ENCODE data around the gene TYRP1. TPM values are rescaled to one million over a fixed set of nuclear protein-coding genes. Genes with fewer than 3 reads are reported as not detected.

The TYRP1 gene
- total and polyA plus RNA-seq, 12 donors = 0.11 to 0.12 TPM; not detected in 10

DNA sequence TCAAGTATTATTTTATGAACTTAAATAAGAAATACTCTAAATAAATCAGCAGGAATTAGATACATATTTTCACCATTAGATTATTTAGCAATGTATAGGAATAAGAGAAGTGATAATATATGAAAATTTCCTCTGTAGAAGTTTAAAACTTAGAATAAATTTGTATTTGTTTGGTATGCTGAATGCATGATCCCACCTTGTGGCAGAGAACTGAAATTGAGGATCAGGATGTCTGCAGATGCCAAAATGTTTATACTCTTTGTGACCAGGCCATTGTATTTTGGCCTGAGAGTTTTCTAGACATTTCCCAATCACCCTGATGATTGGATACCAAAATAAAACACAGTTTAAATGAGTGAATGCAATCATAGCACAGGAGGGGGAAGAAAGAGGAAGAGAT is 6.3 kb downstream of the TYRP1 start:
- H3K36me3 ChIP-seq (replicated peaks in 1 of 2) = no peaks in the 10 kb centered on the region
- H3K27me3 ChIP-seq = no peaks in the 10 kb centered on the region
- no peaks in the 10 kb centered on the region for H3K4me1 ChIP-seq (replicated peaks in 1 of 2)
- H3K9me3 ChIP-seq (replicated peaks in 1 of 3) = no peaks in the 10 kb centered on the region
- no peak for DNase-seq
- H3K4me3 ChIP-seq = no peak overlapping the region
- no peak overlapping the region for H3K27ac ChIP-seq
- intact Hi-C loops (cut with DNase I) = no loop called here
- no peak for TF ChIP-seq POLR2A (IDR thresholded peaks at IDR 0.05)
- TF ChIP-seq, protein P1, sequence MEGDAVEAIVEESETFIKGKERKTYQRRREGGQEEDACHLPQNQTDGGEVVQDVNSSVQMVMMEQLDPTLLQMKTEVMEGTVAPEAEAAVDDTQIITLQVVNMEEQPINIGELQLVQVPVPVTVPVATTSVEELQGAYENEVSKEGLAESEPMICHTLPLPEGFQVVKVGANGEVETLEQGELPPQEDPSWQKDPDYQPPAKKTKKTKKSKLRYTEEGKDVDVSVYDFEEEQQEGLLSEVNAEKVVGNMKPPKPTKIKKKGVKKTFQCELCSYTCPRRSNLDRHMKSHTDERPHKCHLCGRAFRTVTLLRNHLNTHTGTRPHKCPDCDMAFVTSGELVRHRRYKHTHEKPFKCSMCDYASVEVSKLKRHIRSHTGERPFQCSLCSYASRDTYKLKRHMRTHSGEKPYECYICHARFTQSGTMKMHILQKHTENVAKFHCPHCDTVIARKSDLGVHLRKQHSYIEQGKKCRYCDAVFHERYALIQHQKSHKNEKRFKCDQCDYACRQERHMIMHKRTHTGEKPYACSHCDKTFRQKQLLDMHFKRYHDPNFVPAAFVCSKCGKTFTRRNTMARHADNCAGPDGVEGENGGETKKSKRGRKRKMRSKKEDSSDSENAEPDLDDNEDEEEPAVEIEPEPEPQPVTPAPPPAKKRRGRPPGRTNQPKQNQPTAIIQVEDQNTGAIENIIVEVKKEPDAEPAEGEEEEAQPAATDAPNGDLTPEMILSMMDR (IDR thresholded peaks at IDR 0.05) = no peak

DNA sequence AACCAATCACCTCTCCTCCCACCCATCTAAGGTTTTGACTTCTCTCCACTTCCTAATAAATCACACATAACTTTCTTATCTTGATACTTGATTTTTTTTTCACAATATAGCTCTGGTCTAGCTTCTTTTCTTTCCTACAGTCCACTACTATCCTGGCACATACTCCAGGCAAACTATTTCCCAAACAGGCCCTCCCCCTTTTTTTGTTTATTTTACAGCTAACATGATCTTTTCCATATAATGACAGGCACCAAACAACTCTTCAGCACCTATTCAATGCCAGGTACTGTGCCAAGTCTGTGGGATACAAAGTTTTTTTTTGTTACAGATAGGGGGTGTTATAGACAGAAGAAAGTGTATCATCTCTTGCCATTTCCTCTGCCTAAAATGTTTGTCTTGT is 7.9 kb downstream of the TYRP1 start:
- Histone ChIP-seq H3K27me3 (no peaks in the 10 kb centered on the region), H3K4me1 (replicated peaks in 1 of 2) (no peaks in the 10 kb centered on the region), H3K4me3 (no peak overlapping the region), H3K27ac (no peak overlapping the region), H3K9me3 (replicated peaks in 1 of 3) (no peaks in the 10 kb centered on the region), H3K36me3 (replicated peaks in 1 of 2) (no peaks in the 10 kb centered on the region)
- TF ChIP-seq, protein P1 (IDR thresholded peaks at IDR 0.05) = no peak
- no peak for TF ChIP-seq POLR2A (IDR thresholded peaks at IDR 0.05)
- intact Hi-C loops (cut with DNase I) = no loop called here
- DNase-seq = no peak

DNA sequence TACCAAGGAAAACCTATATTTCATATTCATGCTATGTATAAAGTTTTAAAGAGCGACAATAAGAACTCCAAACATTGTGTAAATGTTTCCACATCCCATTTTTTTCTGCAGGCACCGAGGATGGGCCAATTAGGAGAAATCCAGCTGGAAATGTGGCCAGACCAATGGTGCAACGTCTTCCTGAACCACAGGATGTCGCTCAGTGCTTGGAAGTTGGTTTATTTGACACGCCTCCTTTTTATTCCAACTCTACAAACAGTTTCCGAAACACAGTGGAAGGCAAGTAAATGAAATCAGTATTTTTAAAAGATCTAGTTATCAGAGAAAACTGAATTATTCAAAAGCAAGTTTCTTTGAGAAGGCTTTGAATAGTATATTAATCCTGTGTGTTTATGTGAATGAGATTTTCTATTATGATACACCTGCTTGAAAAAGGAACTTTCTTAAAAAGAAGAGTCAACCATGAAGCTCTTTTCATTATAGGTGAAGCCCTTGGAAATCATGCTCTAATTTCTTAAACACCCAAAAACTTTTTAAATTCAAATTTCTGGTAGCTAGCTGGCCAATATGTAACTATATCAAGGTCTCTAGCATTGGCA is 9.1 kb downstream of the TYRP1 start:
- TF ChIP-seq, protein P1 (IDR thresholded peaks at IDR 0.05) = peak; percentile 17 to 57 (median 52)
- no peak for TF ChIP-seq POLR2A (IDR thresholded peaks at IDR 0.05)
- Histone ChIP-seq H3K36me3 (replicated peaks in 1 of 2) (no peaks in the 10 kb centered on the region), H3K4me1 (replicated peaks in 1 of 2) (no peaks in the 10 kb centered on the region), H3K27me3 (no peaks in the 10 kb centered on the region), H3K4me3 (no peak overlapping the region), H3K27ac (no peak overlapping the region), H3K9me3 (replicated peaks in 1 of 3) (no peaks in the 10 kb centered on the region)
- DNase-seq = peak; percentile 26 to 66 (median 42)
- intact Hi-C loops (cut with DNase I) = no loop called here
- WGBS, 4 donors = 18 to 34% (median 29%) methylated on average over 6 of the region's 6 CpGs

DNA sequence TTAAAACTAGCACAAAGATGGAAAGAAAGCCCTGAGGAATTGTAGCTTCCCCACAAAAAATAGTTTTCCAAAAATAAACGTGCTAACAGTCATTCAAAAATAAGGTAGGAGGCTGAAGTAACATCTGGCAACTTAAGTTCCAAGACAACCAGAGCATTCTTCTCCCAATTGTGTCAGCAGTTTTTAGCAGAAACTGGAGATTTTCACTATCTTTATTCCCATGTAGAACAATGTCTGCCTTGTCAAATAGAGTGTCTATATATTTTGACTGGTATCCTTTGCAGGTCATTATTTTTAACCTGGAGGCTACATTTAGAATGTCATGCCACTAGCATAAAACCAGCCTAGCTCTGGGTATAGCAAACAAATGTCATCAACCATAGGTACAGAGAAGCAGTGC is 10.8 kb downstream of the TYRP1 start:
- TF ChIP-seq, protein P1 (IDR thresholded peaks at IDR 0.05) = no peak
- no peak for TF ChIP-seq POLR2A (IDR thresholded peaks at IDR 0.05)
- Histone ChIP-seq H3K27me3 (no peaks in the 10 kb centered on the region), H3K27ac (no peak overlapping the region), H3K36me3 (replicated peaks in 1 of 2) (no peaks in the 10 kb centered on the region), H3K4me1 (replicated peaks in 1 of 2) (peaks cover 0 to 3% of the 10 kb centered on the region in 2 donors), H3K4me3 (no peak overlapping the region), H3K9me3 (replicated peaks in 1 of 3) (no peaks in the 10 kb centered on the region)
- 19 to 37% (median 30%) methylated on average over 1 of the region's 1 CpG for WGBS, 4 donors
- intact Hi-C loops (cut with DNase I) = no loop called here
- no peak for DNase-seq
